HL-60 (cell line): Measurements from ENCODE around the gene EPHX1.

Experiments used
- DNase-seq, 2 experiments: peaks; one replicate each; pipeline ENCODE4 v3.0.0-alpha.2; 2010 to 2020; ENCODE audit warnings: low read depth in 1 of 2, low spot score in 1 of 2
- H3K27ac ChIP-seq: fragments of 250-450 bp; sonication (Bioruptor Pico); replicated peaks from 2 replicates; pipeline ENCODE4 v1.5.1; 2020; ENCODE audit warnings: mild to moderate bottlenecking, moderate library complexity
- H3K27me3 ChIP-seq: fragments of 250-450 bp; sonication (Bioruptor Pico); 2 replicates; pipeline ENCODE4 v1.5.1; 2021; ENCODE audit warnings: mild to moderate bottlenecking, moderate library complexity; ENCODE audit not compliant: insufficient read depth, poor library complexity, severe bottlenecking
- H3K4me3 ChIP-seq: replicated peaks from 2 replicates; pipeline ENCODE4 v1.5.1; 2011; ENCODE audit warnings: mild to moderate bottlenecking, control low read depth, low read length; ENCODE audit not compliant: insufficient read depth
- CTCF ChIP-seq: IDR thresholded peaks from one replicate; pipeline ENCODE4 v1.5.1; 2011; ENCODE audit warnings: low read length, control low read depth, inconsistent platforms; ENCODE audit not compliant: insufficient read depth
- GABPA ChIP-seq: IDR thresholded peaks from 2 replicates; pipeline ENCODE4 v1.6.1; 2012; ENCODE audit warnings: low read depth
- POLR2AphosphoS5 ChIP-seq: IDR thresholded peaks from 2 replicates; pipeline ENCODE4 v1.6.1; 2012; ENCODE audit warnings: low read depth
- REST ChIP-seq: IDR thresholded peaks from 2 replicates; pipeline ENCODE4 v1.6.1; 2012; ENCODE audit warnings: low read depth; ENCODE audit not compliant: insufficient replicate concordance
- SPI1 ChIP-seq: IDR thresholded peaks from 2 replicates; pipeline ENCODE4 v1.6.1; 2012; ENCODE audit warnings: low read depth, mild to moderate bottlenecking, borderline replicate concordance

The EPHX1 gene

GRCh38 chr1:225874431-225874830 is 64.5 kb downstream of the EPHX1 start:
- H3K4me3 ChIP-seq: no peak overlapping the region
- TF ChIP-seq CTCF (no peak), SPI1 (no peak), REST (no peak), GABPA (no peak), POLR2AphosphoS5 (no peak)
- no peak overlapping the region for H3K27ac ChIP-seq
- H3K27me3 ChIP-seq: no peaks in the 10 kb centered on the region
- no peak for DNase-seq

GRCh38 chr1:225875044-225875815 is 65.3 kb downstream of the EPHX1 start:
- Histone ChIP-seq H3K27me3 (no peaks in the 10 kb centered on the region), H3K4me3 (no peak overlapping the region), H3K27ac (no peak overlapping the region)
- no peak for TF ChIP-seq GABPA
- TF ChIP-seq CTCF: no peak
- no peak for TF ChIP-seq POLR2AphosphoS5
- TF ChIP-seq REST: no peak
- no peak for TF ChIP-seq SPI1
- no peak for DNase-seq

- no peak for DNase-seq
- no peak overlapping the region for H3K4me3 ChIP-seq
- no peaks in the 10 kb centered on the region for H3K27me3 ChIP-seq
- H3K27ac ChIP-seq: no peak overlapping the region
- no peak for TF ChIP-seq SPI1
- TF ChIP-seq POLR2AphosphoS5: no peak
- TF ChIP-seq REST: no peak
- no peak for TF ChIP-seq GABPA
- no peak for TF ChIP-seq CTCF
Observed at GRCh38 chr1:225876900-225877510, 67.1 kb downstream of the EPHX1 start.
